Progenitor cell of endocrine pancreas (in vitro differentiated cells): ENCODE data around the gene DHRS4L2. TPM values are rescaled to one million over a fixed set of nuclear protein-coding genes. Genes with fewer than 3 reads are reported as not detected.
"Not testable (repeated sequence)": the region's sequence is repeated elsewhere in the genome, so short reads cannot be mapped to it uniquely, and the experiment has no call there.

ENCODE experiments used
- DNase-seq: peaks from one replicate; pipeline ENCODE4 v3.0.0; 2021; ENCODE audit warnings: low spot score; ENCODE audit not compliant: unreplicated experiment
- H3K27ac Mint-ChIP-seq: 2 replicates; pipeline ENCODE4 v1.8.0; 2021; ENCODE audit warnings: mild to moderate bottlenecking, moderate library complexity, mixed read lengths
- H3K27me3 Mint-ChIP-seq: 2 replicates; pipeline ENCODE4 v1.8.0; 2021; ENCODE audit warnings: mixed read lengths
- H3K36me3 Mint-ChIP-seq: 2 replicates; pipeline ENCODE4 v1.8.0; 2022; ENCODE audit warnings: mixed read lengths; ENCODE audit not compliant: insufficient read depth
- H3K4me1 Mint-ChIP-seq: 2 replicates; pipeline ENCODE4 v1.8.0; 2021; ENCODE audit warnings: low read depth, mixed read lengths
- H3K4me3 Mint-ChIP-seq: 2 replicates; pipeline ENCODE4 v1.8.0; 2021; ENCODE audit warnings: low read depth, mild to moderate bottlenecking, moderate library complexity, mixed read lengths
- H3K9me3 Mint-ChIP-seq: 2 replicates; pipeline ENCODE4 v1.8.0; 2021; ENCODE audit warnings: low read depth, mixed read lengths
- CTCF ChIP-seq: fragments of 200-600 bp; sonication (generic); IDR thresholded peaks from one replicate; pipeline ENCODE4 v1.5.0; 2021; ENCODE audit warnings: antibody characterized with exemption, mild to moderate bottlenecking; ENCODE audit not compliant: unreplicated experiment
- total RNA-seq: library from RNA; stranded (reverse); gene quantifications from 2 replicates; pipeline ENCODE4 v1.2.1, GENCODE V29; 2021

Gene DHRS4L2
- total RNA-seq, 1 donor from 2014 or later: 12.2 TPM

- H3K4me3 Mint-ChIP-seq, H3K27me3 Mint-ChIP-seq, H3K27ac Mint-ChIP-seq, H3K9me3 Mint-ChIP-seq, DNase-seq, H3K4me1 Mint-ChIP-seq, H3K36me3 Mint-ChIP-seq: not testable (repeated sequence)
These were observed 27.8 kb upstream of the DHRS4L2 start for GRCh38 chr14:23960899-23961298.

DNA sequence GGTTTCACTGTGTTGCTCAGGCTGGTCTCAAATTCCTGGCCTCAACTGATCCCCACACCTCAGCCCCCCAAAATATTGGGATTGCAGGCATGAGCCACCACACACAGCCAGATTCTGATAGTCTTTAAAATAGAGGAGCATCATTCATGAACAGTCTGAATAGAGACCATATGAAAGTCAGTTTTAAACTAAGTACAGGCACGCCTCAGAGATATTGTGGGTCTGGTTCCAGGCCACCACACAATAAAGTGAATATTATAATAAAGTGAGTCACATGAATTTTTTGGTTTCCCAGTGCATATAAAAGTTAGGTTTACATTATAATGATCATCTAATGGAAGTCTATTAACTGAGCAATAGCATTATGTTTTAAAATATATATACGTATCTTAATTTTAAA is 27.0 kb upstream of the DHRS4L2 start:
- H3K27me3 Mint-ChIP-seq, H3K9me3 Mint-ChIP-seq, H3K4me3 Mint-ChIP-seq, H3K36me3 Mint-ChIP-seq, DNase-seq, H3K27ac Mint-ChIP-seq, H3K4me1 Mint-ChIP-seq: not testable (repeated sequence)

GRCh38 chr14:23969130-23969480 is 19.6 kb upstream of the DHRS4L2 start:
- not testable (repeated sequence) for H3K27me3 Mint-ChIP-seq, H3K36me3 Mint-ChIP-seq, H3K27ac Mint-ChIP-seq, H3K4me3 Mint-ChIP-seq, DNase-seq, H3K4me1 Mint-ChIP-seq
- peaks cover 17% of the 10 kb centered on the region for H3K9me3 Mint-ChIP-seq

DNA sequence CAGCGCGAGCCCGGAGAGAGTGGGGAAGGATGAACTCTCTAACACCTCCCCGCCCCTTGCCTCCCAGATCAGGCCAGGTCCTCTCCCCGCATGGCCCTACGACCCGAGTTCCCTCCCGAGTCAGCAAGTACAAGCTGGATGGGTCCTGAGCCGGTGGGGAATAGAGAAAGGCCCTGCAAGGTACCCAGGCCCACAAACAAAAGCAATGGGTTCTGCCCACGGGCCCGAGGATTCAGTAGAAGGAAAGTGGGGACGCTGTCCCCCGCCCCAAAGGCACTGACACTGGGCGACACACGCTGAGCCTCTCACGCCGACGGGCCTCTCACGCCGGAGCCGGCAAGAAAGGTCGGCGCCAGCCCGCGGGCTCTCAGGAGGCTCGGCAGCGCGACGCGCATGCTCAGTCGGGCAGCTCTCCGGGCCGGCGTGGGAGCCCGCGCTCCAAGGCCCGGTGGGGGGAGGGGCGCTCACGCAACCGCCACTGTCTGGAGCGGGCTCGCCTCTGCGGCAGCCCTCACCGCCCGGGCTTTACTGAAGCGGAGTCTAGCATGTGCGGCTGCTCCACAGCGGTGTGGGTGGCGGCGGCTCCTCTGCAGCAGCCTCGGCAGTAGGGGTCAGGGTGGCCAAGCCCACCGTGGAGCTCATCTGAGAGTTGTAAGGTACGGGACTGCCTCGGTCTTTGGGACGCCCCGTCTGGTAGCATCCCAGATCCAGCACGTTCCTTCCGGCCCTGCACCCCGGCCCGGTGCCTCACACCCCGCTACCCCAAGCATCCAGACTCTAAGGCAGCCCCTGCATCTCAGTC is 19.0 kb upstream of the DHRS4L2 start:
- H3K27me3 Mint-ChIP-seq, H3K4me1 Mint-ChIP-seq, H3K27ac Mint-ChIP-seq, H3K4me3 Mint-ChIP-seq, H3K36me3 Mint-ChIP-seq: not testable (repeated sequence)
- peak; percentile 61 for DNase-seq
- H3K9me3 Mint-ChIP-seq: peaks cover 17% of the 10 kb centered on the region

- not testable (repeated sequence) for H3K27ac Mint-ChIP-seq, H3K4me3 Mint-ChIP-seq, H3K27me3 Mint-ChIP-seq, H3K36me3 Mint-ChIP-seq, H3K4me1 Mint-ChIP-seq, DNase-seq
- peaks cover 23% of the 10 kb centered on the region for H3K9me3 Mint-ChIP-seq
These were observed 18.5 kb upstream of the DHRS4L2 start for GRCh38 chr14:23970283-23970659.

DNA sequence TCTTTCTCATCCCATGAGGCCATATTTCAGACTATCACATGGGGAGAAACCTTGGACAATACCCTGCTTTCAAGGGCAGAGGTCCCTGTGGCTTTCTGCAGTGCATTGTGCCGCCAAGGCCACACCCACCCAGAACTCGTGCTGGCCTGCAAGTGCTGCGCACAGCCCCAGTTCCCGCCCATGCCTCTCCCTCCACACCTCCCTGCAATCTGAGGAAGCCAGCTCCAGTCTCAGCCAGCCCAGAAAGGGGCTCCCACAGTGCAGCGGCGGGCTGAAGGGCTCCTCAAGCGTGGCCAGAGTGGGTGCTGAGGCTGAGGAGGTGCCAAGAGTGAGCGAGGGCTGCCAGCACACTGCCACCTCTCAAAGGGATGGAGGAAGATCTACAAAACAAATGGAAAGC is 15.6 kb upstream of the DHRS4L2 start:
- not testable (repeated sequence) for H3K27ac Mint-ChIP-seq, H3K4me1 Mint-ChIP-seq, DNase-seq, H3K27me3 Mint-ChIP-seq, H3K4me3 Mint-ChIP-seq
- H3K9me3 Mint-ChIP-seq: peaks cover 26% of the 10 kb centered on the region
- H3K36me3 Mint-ChIP-seq: peaks cover 11% of the 10 kb centered on the region

- H3K4me3 Mint-ChIP-seq, H3K27me3 Mint-ChIP-seq, DNase-seq, H3K4me1 Mint-ChIP-seq, H3K27ac Mint-ChIP-seq: not testable (repeated sequence)
- Mint-ChIP-seq H3K9me3 (peaks cover 26% of the 10 kb centered on the region), H3K36me3 (peaks cover 11% of the 10 kb centered on the region)
These were observed 14.7 kb upstream of the DHRS4L2 start for GRCh38 chr14:23974041-23974440.

DNA sequence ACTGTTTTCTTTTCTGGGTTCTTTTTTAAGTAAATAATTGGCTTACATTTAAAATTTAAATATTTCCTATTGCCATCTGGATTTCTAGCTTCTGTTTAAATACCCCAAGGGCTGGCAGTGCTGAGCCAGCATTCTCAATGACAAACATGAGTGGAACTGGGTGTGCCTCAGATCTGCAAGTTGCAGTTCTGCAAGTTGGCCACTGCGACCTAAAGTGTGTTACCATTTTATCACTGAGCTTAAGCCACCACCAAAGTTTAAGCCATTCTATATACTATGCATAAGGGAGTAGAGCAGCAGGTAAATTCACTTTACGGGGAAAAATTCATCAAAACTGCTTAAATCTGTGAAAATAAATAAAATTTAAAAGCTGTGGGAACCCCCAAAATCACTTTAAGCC is 11.5 kb upstream of the DHRS4L2 start:
- H3K27me3 Mint-ChIP-seq, DNase-seq, H3K4me1 Mint-ChIP-seq, H3K27ac Mint-ChIP-seq, H3K4me3 Mint-ChIP-seq, H3K36me3 Mint-ChIP-seq: not testable (repeated sequence)
- peaks cover 20% of the 10 kb centered on the region for H3K9me3 Mint-ChIP-seq
- peak; percentile 14 for TF ChIP-seq CTCF

GRCh38 chr14:23981951-23982813 is 6.5 kb upstream of the DHRS4L2 start:
- H3K36me3 Mint-ChIP-seq, H3K27ac Mint-ChIP-seq, H3K27me3 Mint-ChIP-seq, H3K4me1 Mint-ChIP-seq, H3K4me3 Mint-ChIP-seq, DNase-seq, H3K9me3 Mint-ChIP-seq: not testable (repeated sequence)
